Mesenteric fat pad (tissue), 1 donor: ENCODE data around the gene C9orf57. TPM values are rescaled to one million over a fixed set of nuclear protein-coding genes. Genes with fewer than 3 reads are reported as not detected.
"Not testable (repeated sequence)": the region's sequence is repeated elsewhere in the genome, so short reads cannot be mapped to it uniquely, and the experiment has no call there.

Experiments used
- DNase-seq: peaks from one replicate; pipeline ENCODE4 v3.0.0-alpha.2; 2020; ENCODE audit warnings: low spot score
- long read RNA-seq: library from polyadenylated mRNA; unstranded; transcript quantifications from one replicate; pipeline ENCODE4 v2.0.0, GENCODE V29; 2020
- total RNA-seq: library from RNA; stranded (reverse); fragmentation: NEBNext Ultra II Directional; extraction: Animal tissue kit (Norgen Biotek cat#: 25700); gene quantifications from one replicate; pipeline ENCODE4 v1.2.1, GENCODE V29; 2021
- donor health status: DM: yes; HTN: yes; CAD: no.

Gene C9orf57
- total RNA-seq, result not detected
- long read RNA-seq, result 0 reads

GRCh38 chr9:72060513-72060912, at the start of gene C9orf57:
TSS of gene C9orf57 (minus strand) at chr9:72060613. CDS start at chr9:72059331, 1,282 bp downstream.
- no peak for DNase-seq

GRCh38 chr9:72102520-72102919, 42.1 kb upstream of the C9orf57 start:
- no peak for DNase-seq

GRCh38 chr9:72095520-72095919, 35.1 kb upstream of the C9orf57 start:
- not testable (repeated sequence) for DNase-seq

- no peak for DNase-seq
Measured at GRCh38 chr9:72092820-72093219, 32.4 kb upstream of the C9orf57 start.

GRCh38 chr9:72089451-72090130, 29.2 kb upstream of the C9orf57 start:
- no peak for DNase-seq

GRCh38 chr9:72082536-72082935, 22.1 kb upstream of the C9orf57 start:
- DNase-seq, result no peak

- DNase-seq, result not testable (repeated sequence)
Measured at GRCh38 chr9:72074666-72075065, 14.3 kb upstream of the C9orf57 start.

- DNase-seq, result no peak
Measured at GRCh38 chr9:72065076-72065475, 4.7 kb upstream of the C9orf57 start.

GRCh38 chr9:72052122-72052521, 8.3 kb downstream of the C9orf57 start:
- no peak for DNase-seq

GRCh38 chr9:72048850-72049249, 11.6 kb downstream of the C9orf57 start:
- DNase-seq, result no peak

- DNase-seq, result no peak
Measured at GRCh38 chr9:72046630-72047456, 13.6 kb downstream of the C9orf57 start.

- DNase-seq, result no peak
Measured at GRCh38 chr9:72044095-72044494, 16.3 kb downstream of the C9orf57 start.

GRCh38 chr9:72043576-72043975, 16.8 kb downstream of the C9orf57 start:
- no peak for DNase-seq

- DNase-seq, result no peak
Measured at GRCh38 chr9:72042928-72043327, 17.5 kb downstream of the C9orf57 start.

- no peak for DNase-seq
Measured at GRCh38 chr9:72041775-72042194, 18.6 kb downstream of the C9orf57 start.

GRCh38 chr9:72041369-72041768, 19.0 kb downstream of the C9orf57 start:
- DNase-seq, result no peak

GRCh38 chr9:72039532-72039931, 20.9 kb downstream of the C9orf57 start:
- DNase-seq, result no peak

GRCh38 chr9:72038890-72039410, 21.5 kb downstream of the C9orf57 start:
- no peak for DNase-seq

- no peak for DNase-seq
Measured at GRCh38 chr9:72038408-72038807, 22.0 kb downstream of the C9orf57 start.

- no peak for DNase-seq
Measured at GRCh38 chr9:72037571-72037970, 22.8 kb downstream of the C9orf57 start.

GRCh38 chr9:72030767-72031166, 29.6 kb downstream of the C9orf57 start:
- DNase-seq, result no peak

- DNase-seq, result no peak
Measured at GRCh38 chr9:72029986-72030385, 30.4 kb downstream of the C9orf57 start.
